Tibial nerve (tissue), 4 donors: ENCODE measurements around the gene NELL2. TPM values are rescaled to one million over a fixed set of nuclear protein-coding genes. Genes with fewer than 3 reads are reported as not detected.

Experiments
- DNase-seq, 2 donors: peaks; one replicate each; pipeline ENCODE4 v3.0.0-alpha.2; 2019; ENCODE audit warnings: low spot score in 2 of 2
- H3K27ac ChIP-seq, 4 donors: fragments of 200-600 bp; sonication (generic) in 3 of 4; one replicate each; pipeline ENCODE4 v1.5.1; 2017 to 2019; ENCODE audit warnings: mild to moderate bottlenecking in 1 of 4
- H3K27me3 ChIP-seq, 2 donors: fragments of 200-600 bp; sonication (generic) in 1 of 2; one replicate each; pipeline versions ENCODE4 v1.5.1 to v1.6.0; 2017 to 2019
- H3K36me3 ChIP-seq, 3 donors: fragments of 200-600 bp; sonication (generic); one replicate each; pipeline ENCODE4 v1.5.1; 2018 to 2019
- H3K4me1 ChIP-seq, 4 donors: fragments of 200-600 bp; sonication (generic) in 3 of 4; one replicate each; pipeline ENCODE4 v1.5.1; 2017 to 2019
- H3K4me3 ChIP-seq, 4 donors: fragments of 200-600 bp; sonication (generic) in 3 of 4; one replicate each; pipeline ENCODE4 v1.5.1; 2017 to 2019; ENCODE audit warnings: mild to moderate bottlenecking in 1 of 4, moderate library complexity in 1 of 4
- H3K9me3 ChIP-seq, 4 donors: fragments of 200-600 bp; sonication (generic) in 3 of 4; one replicate each; pipeline ENCODE4 v1.5.1; 2017 to 2019
- EP300 ChIP-seq, 2 donors: sonication (generic); formaldehyde crosslinking; IDR thresholded peaks; one replicate each; pipeline ENCODE4 v1.6.1; 2017; ENCODE audit warnings: antibody characterized with exemption in 2 of 2, mild to moderate bottlenecking in 1 of 2
- POLR2A ChIP-seq, 2 donors: fragments of 450-650 bp; IDR thresholded peaks; one replicate each; pipeline ENCODE4 v1.6.1; 2017; ENCODE audit warnings: antibody characterized with exemption in 2 of 2, mild to moderate bottlenecking in 2 of 2, moderate library complexity in 2 of 2
- WGBS, 2 donors: methylation state at CpG; one replicate each; pipeline ENCODE4 v1.1.5; 2018; 5-methylcytosine and 5-hydroxymethylcytosine counted together
- total RNA-seq, 4 donors: library from RNA; depleted of rRNA; stranded (reverse); fragments of >200 nt; gene quantifications; one replicate each; pipeline ENCODE4 v1.1.0, GENCODE V29; 2016
- TF ChIP-seq, protein P1 (sequence below), 5 experiments: fragments of 200-600 bp in 3 of 5; fragments of 450-650 bp in 2 of 5; sonication (generic) in 3 of 5; IDR thresholded peaks; one replicate each; pipeline ENCODE4 v1.5.1; 2016 to 2019; ENCODE audit warnings: antibody characterized with exemption in 5 of 5, mild to moderate bottlenecking in 3 of 5, moderate library complexity in 2 of 5

Gene NELL2
- total RNA-seq, 4 donors from 2014 or later = 0.22 to 0.90 (median 0.63) TPM; not detected in 1

DNA sequence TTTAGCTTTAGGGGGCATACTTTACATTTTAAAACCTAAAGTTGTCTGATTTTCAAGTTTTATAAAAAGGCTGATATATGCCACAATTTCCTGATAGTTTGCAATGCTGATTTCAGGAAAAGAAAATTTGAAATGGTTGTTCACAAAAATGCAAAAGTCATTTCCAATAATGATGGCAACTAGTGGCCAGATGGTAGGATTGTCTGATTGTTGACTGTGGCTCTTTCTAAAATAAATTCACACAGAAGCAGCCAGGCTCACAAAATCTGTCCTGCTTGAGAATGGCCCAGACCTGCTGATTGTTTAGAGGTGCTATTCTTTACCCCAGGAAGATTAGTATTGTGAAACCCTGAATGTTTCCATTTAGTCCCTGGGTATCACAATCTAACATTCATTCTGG, 220.3 kb downstream of the NELL2 start:
- no peak for DNase-seq
- no peaks in the 10 kb centered on the region for H3K4me1 ChIP-seq
- H3K27ac ChIP-seq = no peak overlapping the region
- H3K9me3 ChIP-seq = no peaks in the 10 kb centered on the region
- TF ChIP-seq, protein P1, sequence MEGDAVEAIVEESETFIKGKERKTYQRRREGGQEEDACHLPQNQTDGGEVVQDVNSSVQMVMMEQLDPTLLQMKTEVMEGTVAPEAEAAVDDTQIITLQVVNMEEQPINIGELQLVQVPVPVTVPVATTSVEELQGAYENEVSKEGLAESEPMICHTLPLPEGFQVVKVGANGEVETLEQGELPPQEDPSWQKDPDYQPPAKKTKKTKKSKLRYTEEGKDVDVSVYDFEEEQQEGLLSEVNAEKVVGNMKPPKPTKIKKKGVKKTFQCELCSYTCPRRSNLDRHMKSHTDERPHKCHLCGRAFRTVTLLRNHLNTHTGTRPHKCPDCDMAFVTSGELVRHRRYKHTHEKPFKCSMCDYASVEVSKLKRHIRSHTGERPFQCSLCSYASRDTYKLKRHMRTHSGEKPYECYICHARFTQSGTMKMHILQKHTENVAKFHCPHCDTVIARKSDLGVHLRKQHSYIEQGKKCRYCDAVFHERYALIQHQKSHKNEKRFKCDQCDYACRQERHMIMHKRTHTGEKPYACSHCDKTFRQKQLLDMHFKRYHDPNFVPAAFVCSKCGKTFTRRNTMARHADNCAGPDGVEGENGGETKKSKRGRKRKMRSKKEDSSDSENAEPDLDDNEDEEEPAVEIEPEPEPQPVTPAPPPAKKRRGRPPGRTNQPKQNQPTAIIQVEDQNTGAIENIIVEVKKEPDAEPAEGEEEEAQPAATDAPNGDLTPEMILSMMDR (IDR thresholded peaks at IDR 0.05) = no peak
- TF ChIP-seq EP300 (IDR thresholded peaks at IDR 0.05) (no peak), POLR2A (IDR thresholded peaks at IDR 0.05) (no peak)
- H3K4me3 ChIP-seq = no peak overlapping the region
- no peaks in the 10 kb centered on the region for H3K27me3 ChIP-seq
- H3K36me3 ChIP-seq = no peaks in the 10 kb centered on the region

DNA sequence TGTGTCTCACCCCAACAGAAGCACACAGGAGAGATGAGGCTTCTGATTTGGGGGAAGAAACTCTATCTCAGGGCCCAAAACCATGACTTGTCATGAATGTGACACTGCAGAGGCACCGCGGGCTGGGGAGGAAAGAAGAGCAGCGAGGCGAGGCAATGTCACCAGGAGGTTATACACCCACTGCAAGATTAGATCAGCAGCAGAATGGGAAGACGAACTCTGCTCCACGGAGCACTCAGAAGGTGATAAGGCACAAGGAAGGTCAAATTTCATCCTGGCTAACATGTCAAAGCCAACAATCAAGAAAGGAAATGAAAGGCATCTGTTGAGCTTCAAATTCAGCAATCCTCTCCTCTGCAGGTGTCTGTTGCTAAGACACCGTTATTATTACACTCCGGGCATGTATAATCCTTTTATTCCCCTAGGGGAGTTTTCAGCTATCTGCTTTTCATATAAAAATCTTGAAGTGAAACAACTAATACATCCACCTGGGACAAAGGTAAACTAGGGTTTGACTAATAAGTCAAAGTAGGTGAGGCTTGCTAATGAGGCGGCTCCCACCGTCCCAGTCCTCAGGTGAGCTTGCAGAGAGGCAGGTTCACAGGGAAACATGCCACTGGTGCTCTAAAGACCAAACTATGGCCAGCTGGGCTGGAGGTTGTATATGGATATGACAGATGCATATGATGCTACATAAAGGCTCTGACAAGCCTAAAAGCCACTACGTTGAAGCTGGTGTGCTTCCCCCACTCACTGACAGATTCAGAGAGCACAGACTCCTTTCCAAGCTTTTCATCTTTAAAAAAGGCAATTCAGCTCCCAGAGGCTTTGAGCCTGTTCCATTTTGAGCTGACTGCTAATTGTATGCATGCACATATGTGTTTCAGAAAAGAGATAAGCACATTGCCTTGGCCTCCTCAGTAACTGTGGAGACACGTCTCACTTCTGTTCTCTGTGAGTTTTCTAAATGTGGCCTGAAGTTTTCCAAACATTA, 221.2 kb downstream of the NELL2 start:
- 53% methylated on average over 12 of the region's 12 CpGs for WGBS, 2 donors

DNA sequence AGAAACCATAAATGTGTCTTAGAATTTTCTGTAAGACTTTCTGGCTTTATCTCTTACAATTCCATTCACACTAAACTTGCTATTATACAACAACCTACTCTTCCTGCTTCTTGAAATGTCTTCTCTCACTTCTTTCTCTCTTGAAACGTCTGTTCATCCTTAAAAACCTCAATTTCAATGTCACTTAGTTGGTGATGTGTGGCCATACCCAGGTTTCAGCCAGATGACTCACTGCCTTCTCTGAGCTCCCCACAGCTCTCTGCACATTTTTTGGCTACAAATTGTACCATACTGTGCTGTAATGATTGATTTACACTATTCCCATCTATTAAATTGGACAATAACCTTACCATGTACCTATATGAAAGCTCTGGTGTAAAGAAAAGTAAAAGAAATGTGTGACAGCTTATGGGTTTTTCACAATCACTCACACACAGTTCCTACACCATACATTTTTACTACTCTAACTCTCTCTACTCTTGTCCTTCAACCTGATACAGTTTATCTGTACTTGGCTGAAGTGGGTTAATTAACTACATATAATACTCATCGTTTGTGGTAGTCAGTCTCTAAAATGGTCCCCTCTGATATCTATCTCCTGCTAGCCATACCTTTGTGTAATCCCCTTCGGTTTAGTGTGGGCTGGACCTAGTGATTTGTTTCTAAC, 222.1 kb downstream of the NELL2 start:
- Histone ChIP-seq H3K4me3 (no peak overlapping the region), H3K4me1 (no peaks in the 10 kb centered on the region), H3K27me3 (no peaks in the 10 kb centered on the region), H3K9me3 (no peaks in the 10 kb centered on the region), H3K27ac (no peak overlapping the region), H3K36me3 (no peaks in the 10 kb centered on the region)
- no peak for TF ChIP-seq POLR2A (IDR thresholded peaks at IDR 0.05)
- TF ChIP-seq, protein P1 (IDR thresholded peaks at IDR 0.05) = no peak
- TF ChIP-seq EP300 (IDR thresholded peaks at IDR 0.05) = no peak
- no peak for DNase-seq
- 61 to 66% methylated on average over 3 of the region's 3 CpGs for WGBS, 2 donors

More for the DNA sequence above, 221.2 kb downstream of the NELL2 start:
- no peaks in the 10 kb centered on the region for H3K4me1 ChIP-seq
- no peaks in the 10 kb centered on the region for H3K27me3 ChIP-seq
- no peak overlapping the region for H3K4me3 ChIP-seq
- no peak for DNase-seq
- TF ChIP-seq POLR2A (IDR thresholded peaks at IDR 0.05) = no peak
- TF ChIP-seq EP300 (IDR thresholded peaks at IDR 0.05) = no peak
- TF ChIP-seq, protein P1 (IDR thresholded peaks at IDR 0.05) = no peak
- H3K27ac ChIP-seq = no peak overlapping the region
- H3K36me3 ChIP-seq = no peaks in the 10 kb centered on the region
- H3K9me3 ChIP-seq = no peaks in the 10 kb centered on the region

DNA sequence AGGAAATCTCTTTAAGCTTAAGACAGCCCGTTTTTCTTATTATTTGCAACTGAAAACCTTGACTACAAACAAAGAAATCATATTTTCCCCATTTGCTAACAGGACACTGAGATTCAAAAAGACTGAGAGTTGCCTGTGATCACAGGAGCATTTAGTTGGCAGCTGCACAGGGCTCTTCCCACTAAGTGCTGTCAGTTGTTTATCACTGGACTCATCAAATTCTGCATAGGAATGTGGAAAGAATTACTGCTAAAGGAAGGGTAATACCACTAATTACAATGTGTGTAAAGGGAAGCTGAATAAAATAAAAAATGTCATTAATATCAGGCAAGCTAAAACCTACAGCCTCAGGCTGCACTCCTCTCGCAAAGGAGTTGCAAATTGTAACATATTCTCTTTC, 226.4 kb downstream of the NELL2 start:
- Histone ChIP-seq H3K27ac (no peak overlapping the region), H3K9me3 (no peaks in the 10 kb centered on the region), H3K4me3 (no peak overlapping the region), H3K36me3 (no peaks in the 10 kb centered on the region), H3K4me1 (no peaks in the 10 kb centered on the region), H3K27me3 (no peaks in the 10 kb centered on the region)
- DNase-seq = no peak
- TF ChIP-seq POLR2A (IDR thresholded peaks at IDR 0.05) (no peak), EP300 (IDR thresholded peaks at IDR 0.05) (no peak)
- TF ChIP-seq, protein P1 (IDR thresholded peaks at IDR 0.05) = no peak
- 70 to 74% methylated on average over 2 of the region's 2 CpGs for WGBS, 2 donors
